Memory B cell (primary cell): ENCODE measurements around the gene RYR1.
"Not testable (repeated sequence)": the region's sequence is repeated elsewhere in the genome, so short reads cannot be mapped to it uniquely, and the experiment has no call there.

ENCODE experiments used
- ATAC-seq: fragments of 150-1000 bp; cut with Tn5 transposase; 2 replicates; pipeline ENCODE4 v1.10.0; 2021; ENCODE audit warnings: low read depth, mild to moderate bottlenecking, moderate library complexity
- DNase-seq, 2 donors: peaks; one replicate each; pipeline ENCODE4 v3.0.0; 2022; ENCODE audit warnings: low spot score in 2 of 2
- H3K27ac Mint-ChIP-seq: one replicate; pipeline ENCODE4 v1.8.0; 2022; ENCODE audit warnings: mild to moderate bottlenecking, moderate library complexity, mixed read lengths
- H3K27me3 Mint-ChIP-seq: one replicate; pipeline ENCODE4 v1.8.0; 2022; ENCODE audit warnings: mixed read lengths
- H3K36me3 Mint-ChIP-seq: one replicate; pipeline ENCODE4 v1.8.0; 2022; ENCODE audit warnings: mild to moderate bottlenecking, mixed read lengths
- H3K4me1 Mint-ChIP-seq: one replicate; pipeline ENCODE4 v1.8.0; 2022; ENCODE audit warnings: mixed read lengths
- H3K4me3 Mint-ChIP-seq: one replicate; pipeline ENCODE4 v1.8.0; 2022; ENCODE audit warnings: mild to moderate bottlenecking, moderate library complexity, mixed read lengths
- H3K9me3 Mint-ChIP-seq: one replicate; pipeline ENCODE4 v1.8.0; 2022; ENCODE audit warnings: mixed read lengths

The RYR1 gene

DNA sequence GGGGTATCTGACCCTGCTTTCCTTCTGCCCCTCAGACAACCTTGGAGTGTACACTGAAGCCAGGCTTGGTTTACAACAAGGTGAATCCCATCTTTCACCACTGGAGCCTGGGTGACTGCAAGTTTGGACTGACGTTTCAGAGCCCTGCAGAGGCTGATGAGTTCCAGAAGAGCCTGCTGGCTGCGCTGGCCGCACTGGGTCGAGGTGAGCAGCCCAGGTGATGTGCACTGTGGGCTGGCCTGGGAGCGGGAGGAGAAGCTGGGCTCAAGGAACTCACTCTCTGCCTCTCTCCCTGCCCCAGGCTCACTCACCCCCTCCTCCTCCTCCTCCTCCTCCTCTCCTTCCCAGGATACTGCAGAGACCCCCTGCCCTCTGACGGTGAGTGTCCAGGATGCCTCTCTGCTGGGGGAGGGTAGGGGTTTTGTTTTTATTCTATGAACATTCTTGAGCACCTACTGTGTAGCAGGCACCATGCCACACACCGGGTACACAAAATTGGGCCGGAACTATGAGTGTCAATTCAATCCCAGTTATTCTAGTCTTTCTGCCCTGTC lies 41.5 kb upstream of the RYR1 start:
- no peak for ATAC-seq
- Mint-ChIP-seq H3K36me3 (peaks cover 3% of the 10 kb centered on the region), H3K27me3 (peaks cover 17% of the 10 kb centered on the region), H3K4me3 (no peak overlapping the region), H3K4me1 (peaks cover 24% of the 10 kb centered on the region), H3K27ac (no peak overlapping the region), H3K9me3 (no peaks in the 10 kb centered on the region)
- no peak for DNase-seq

DNA sequence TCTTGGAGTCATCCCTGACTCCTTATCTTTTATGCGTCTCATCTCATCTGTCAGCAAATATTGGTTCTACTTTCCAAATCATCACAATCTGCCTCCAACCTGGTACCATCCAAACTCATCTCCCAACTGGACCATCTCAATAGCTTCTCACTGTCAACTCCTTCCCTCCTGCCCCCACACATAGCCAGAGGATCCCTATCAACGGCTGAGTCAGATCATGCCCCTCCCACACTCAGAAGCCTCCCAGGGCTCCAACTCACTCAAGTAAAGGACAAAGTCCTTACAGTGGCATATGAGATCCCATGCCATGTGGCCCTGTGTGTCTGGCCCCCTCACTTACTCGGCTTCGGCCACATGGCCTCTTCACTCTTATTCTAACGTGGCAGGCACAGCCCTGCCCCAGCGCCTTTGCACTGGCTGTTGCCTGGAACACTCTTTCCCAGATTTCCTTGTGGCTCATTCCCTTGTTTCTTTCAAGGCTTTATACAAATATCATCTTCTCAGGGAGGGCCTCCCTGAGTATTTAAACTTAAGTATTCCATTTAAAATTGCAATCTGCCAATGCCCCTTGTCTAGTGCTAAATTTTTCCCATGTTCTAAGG lies 40.7 kb upstream of the RYR1 start:
- DNase-seq (no peak), ATAC-seq (no peak)
- H3K4me3 Mint-ChIP-seq = no peak overlapping the region
- no peak overlapping the region for H3K27ac Mint-ChIP-seq
- H3K9me3 Mint-ChIP-seq = no peaks in the 10 kb centered on the region
- H3K36me3 Mint-ChIP-seq = peaks cover 2% of the 10 kb centered on the region
- peaks cover 19% of the 10 kb centered on the region for H3K4me1 Mint-ChIP-seq
- peaks cover 17% of the 10 kb centered on the region for H3K27me3 Mint-ChIP-seq

DNA sequence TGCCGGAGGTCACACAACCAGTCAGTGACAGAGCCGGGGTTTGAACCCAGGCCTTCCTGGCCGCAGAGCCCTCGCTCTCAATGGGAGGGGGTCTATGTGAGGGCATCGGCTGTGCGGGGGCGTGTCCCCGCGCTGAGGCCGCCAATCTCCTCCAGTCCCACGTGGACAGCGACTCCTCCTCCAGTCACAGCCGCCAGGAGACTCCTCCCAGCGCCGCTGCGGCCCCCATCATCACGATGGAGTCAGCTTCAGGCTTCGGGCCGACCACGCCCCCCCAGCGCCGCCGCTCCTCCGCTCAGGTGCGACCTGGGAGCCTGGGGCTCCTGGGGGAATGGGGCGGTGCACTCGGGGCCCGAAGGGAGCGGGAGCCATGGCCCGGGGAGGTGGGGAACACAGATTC lies 39.0 kb upstream of the RYR1 start:
- Mint-ChIP-seq H3K27ac (no peak overlapping the region), H3K4me3 (peak overlapping the region; percentile 59)

DNA sequence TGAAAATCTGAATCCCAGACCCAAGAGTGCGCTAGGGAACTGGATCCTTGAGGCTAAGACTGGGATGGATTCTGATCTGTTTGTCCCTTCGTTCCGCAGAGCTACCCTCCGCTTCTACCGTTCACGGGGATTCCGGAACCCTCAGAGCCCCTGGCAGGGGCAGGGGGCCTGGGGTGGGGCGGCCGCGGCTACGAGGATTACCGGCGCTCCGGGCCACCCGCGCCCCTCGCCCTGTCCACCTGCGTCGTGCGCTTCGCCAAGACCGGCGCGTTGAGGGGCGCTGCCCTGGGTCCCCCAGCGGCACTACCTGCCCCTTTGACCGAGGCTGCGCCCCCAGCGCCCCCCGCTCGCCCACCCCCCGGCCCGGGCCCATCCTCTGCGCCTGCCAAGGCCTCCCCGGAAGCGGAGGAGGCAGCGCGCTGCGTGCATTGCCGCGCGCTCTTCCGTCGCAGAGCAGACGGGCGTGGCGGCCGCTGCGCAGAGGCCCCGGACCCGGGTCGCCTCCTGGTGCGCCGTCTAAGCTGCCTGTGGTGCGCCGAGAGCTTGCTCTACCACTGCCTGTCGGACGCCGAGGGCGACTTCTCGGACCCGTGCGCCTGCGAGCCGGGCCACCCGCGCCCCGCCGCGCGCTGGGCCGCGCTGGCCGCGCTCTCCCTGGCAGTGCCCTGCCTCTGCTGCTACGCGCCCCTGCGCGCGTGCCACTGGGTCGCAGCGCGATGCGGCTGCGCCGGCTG lies 37.9 kb upstream of the RYR1 start:
- Mint-ChIP-seq H3K36me3 (no peaks in the 10 kb centered on the region), H3K4me1 (peaks cover 8% of the 10 kb centered on the region)
- no peak for DNase-seq

More for the DNA sequence above, 39.0 kb upstream of the RYR1 start:
- peaks cover 15% of the 10 kb centered on the region for H3K27me3 Mint-ChIP-seq
- no peaks in the 10 kb centered on the region for H3K9me3 Mint-ChIP-seq
- no peaks in the 10 kb centered on the region for H3K36me3 Mint-ChIP-seq
- peaks cover 13% of the 10 kb centered on the region for H3K4me1 Mint-ChIP-seq
- ATAC-seq (peak; percentile 77), DNase-seq (no peak)

DNA sequence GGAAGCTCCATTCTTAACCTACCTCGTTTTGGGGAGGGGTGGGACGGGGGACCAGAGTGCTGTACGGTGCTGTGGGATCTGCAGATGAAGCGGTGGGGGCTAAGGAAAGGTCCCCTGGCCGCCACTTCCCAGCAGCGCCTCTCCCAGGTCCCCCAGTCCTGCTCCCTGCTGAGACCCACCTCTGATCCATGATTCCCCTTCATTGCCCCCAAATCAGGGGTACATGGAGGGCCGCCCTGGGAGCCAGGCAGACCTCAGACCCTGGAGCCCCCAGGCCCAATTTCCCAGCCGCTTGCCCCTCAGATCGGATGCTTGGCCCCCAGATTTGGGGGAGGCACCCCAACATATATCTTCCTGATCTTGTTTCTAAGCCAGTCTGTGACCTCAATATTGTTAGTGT lies 34.4 kb upstream of the RYR1 start:
- no peak overlapping the region for H3K4me3 Mint-ChIP-seq
- H3K9me3 Mint-ChIP-seq = no peaks in the 10 kb centered on the region

More for the DNA sequence above, 37.9 kb upstream of the RYR1 start:
- peaks cover 14% of the 10 kb centered on the region for H3K27me3 Mint-ChIP-seq
- ATAC-seq = peak; percentile 67
- peak overlapping the region; percentile 59 for H3K4me3 Mint-ChIP-seq
- no peaks in the 10 kb centered on the region for H3K9me3 Mint-ChIP-seq
- H3K27ac Mint-ChIP-seq = no peak overlapping the region

DNA sequence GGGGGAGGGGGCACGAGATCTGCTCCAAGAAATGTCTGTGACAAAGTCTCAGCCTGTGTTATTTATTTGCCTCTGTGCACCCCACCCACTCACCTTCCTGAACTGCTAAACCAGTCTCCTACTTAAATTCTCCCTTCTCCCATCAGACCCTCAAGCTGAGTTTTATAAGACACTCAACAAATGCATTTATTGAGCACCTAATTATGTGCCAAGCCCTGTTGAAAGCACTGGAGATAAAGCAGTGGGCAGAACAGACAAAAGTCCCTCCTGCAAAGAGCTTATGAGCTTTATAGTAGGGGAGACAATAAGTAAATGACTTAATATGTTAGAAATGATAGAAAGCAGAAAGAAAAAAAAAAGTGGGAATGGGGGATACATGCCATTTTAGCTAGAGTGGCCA lies 34.0 kb upstream of the RYR1 start:
- Mint-ChIP-seq H3K4me3 (no peak overlapping the region), H3K9me3 (no peaks in the 10 kb centered on the region), H3K4me1 (peaks cover 13% of the 10 kb centered on the region), H3K27ac (no peak overlapping the region), H3K36me3 (no peaks in the 10 kb centered on the region), H3K27me3 (peaks cover 12% of the 10 kb centered on the region)
- DNase-seq (no peak), ATAC-seq (no peak)

More for the DNA sequence above, 34.4 kb upstream of the RYR1 start:
- H3K27me3 Mint-ChIP-seq = peaks cover 12% of the 10 kb centered on the region
- DNase-seq (no peak), ATAC-seq (no peak)
- H3K27ac Mint-ChIP-seq = no peak overlapping the region
- peaks cover 12% of the 10 kb centered on the region for H3K4me1 Mint-ChIP-seq
- H3K36me3 Mint-ChIP-seq = no peaks in the 10 kb centered on the region

DNA sequence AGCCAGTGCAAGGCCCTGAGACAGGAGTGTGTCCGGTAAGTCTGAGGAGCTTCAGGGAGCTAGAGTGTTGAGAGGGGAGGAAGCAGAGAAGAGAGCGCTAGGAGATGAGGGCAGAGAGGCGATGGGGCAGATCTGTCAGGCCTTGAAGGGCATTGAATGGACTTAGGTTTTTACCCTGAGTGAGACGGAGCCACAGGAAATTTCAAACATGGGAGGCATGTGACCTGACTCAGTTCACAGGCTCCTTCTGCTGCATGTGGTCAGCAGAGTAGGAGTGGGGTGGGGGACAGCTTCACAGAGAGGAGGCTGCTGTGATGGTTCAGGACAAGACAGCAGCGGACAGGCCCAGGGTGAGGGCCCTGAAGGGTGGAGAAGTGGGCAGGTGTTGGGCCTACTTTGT lies 33.1 kb upstream of the RYR1 start:
- Mint-ChIP-seq H3K4me1 (peaks cover 7% of the 10 kb centered on the region), H3K27me3 (peaks cover 12% of the 10 kb centered on the region), H3K4me3 (no peak overlapping the region), H3K27ac (no peak overlapping the region), H3K9me3 (no peaks in the 10 kb centered on the region), H3K36me3 (peaks cover 3% of the 10 kb centered on the region)
- no peak for DNase-seq
- ATAC-seq = no peak

DNA sequence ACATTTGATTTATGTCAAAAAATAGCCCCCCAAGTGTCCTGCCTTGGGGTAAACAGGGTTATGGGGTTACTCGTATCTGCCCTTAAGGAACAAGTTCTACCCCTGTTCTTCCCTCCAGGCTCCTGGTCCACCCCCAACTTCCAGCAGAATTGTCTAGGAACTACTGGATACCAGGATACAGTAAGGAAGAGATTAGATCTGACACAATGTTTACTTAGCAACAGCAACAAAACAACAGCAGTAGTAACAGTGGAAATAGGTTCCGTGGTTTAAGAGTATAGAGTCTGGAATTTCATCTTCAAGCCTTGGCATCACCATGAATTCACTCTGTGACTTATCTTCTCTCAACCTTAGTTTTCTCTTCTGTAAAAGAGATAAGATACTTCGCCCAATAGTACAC lies 32.3 kb upstream of the RYR1 start:
- ATAC-seq = no peak
- H3K36me3 Mint-ChIP-seq = peaks cover 4% of the 10 kb centered on the region
- no peaks in the 10 kb centered on the region for H3K9me3 Mint-ChIP-seq
- H3K4me1 Mint-ChIP-seq = peaks cover 7% of the 10 kb centered on the region
- no peak overlapping the region for H3K4me3 Mint-ChIP-seq
- DNase-seq = no peak
- peaks cover 12% of the 10 kb centered on the region for H3K27me3 Mint-ChIP-seq
- no peak overlapping the region for H3K27ac Mint-ChIP-seq

DNA sequence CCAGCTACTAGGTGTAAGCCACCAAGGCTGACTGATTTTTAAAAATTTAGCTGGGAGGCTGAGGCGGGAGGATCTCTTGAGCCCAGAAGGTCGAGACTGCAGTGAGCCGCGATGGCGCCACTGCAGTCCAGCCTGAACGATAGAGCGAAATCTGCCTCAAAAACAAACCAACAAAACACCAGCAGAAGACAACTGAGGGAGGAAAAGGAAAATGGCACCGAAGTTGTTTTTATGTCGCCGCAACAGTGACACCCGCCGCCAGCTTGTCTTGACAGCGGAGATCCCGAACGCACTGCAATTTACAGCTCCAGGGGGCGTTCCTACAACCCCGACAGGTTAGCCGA lies 30.9 kb upstream of the RYR1 start:
- DNase-seq = no peak
- H3K27me3 Mint-ChIP-seq = peaks cover 8% of the 10 kb centered on the region
- peaks cover 7% of the 10 kb centered on the region for H3K36me3 Mint-ChIP-seq

DNA sequence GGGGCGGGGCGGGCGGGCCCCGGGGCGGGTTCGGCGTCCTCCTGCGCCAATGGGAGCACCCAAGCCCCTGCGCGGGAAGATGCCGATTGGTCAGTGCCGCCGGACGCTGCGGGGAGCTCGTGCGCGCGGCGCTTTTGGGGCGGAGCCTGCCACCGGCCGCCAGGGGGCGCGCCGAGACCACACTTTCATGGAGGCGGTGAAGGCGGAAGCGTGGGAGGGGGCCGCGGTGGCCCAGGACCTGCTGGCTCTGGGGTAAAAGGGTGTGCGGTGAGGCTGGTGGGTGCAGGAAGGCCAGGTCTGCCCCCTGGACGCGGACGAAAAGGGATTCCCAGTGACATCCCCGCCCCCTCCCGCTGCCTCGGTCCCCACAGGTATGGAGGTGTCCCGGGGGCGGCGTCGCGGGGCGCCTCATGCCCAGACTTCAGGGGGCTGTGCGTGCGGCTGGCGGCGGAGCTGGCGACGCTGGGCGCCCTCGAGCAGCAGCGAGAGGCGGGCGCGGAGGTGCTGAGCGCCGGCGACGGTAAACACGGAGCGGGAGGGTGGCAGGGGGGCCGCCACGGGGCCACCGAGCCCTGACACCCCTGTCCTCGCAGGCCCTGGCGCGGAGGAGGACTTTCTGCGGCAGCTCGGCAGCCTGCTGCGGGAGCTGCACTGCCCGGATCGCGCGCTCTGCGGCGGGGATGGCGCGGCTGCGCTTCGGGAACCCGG lies 30.4 kb upstream of the RYR1 start, which contains the start of gene FAM98C:
Gene FAM98C, plus strand, starts transcription at position 127 of the 708 bp plus-strand sequence. Its CDS starts 61 bp downstream, at position 188.
- H3K27ac Mint-ChIP-seq = peak within 1 kb of the TSS; percentile 91
- DNase-seq = peak; percentile 98
- ATAC-seq = peak; percentile 94
- peaks cover 8% of the 10 kb centered on the region for H3K27me3 Mint-ChIP-seq
- peaks cover 7% of the 10 kb centered on the region for H3K4me1 Mint-ChIP-seq
- H3K4me3 Mint-ChIP-seq = peak within 1 kb of the TSS; percentile 91
- H3K9me3 Mint-ChIP-seq = no peaks in the 10 kb centered on the region
- peaks cover 7% of the 10 kb centered on the region for H3K36me3 Mint-ChIP-seq

More for the DNA sequence above, 30.9 kb upstream of the RYR1 start:
- Mint-ChIP-seq H3K9me3 (no peaks in the 10 kb centered on the region), H3K27ac (peak overlapping the region; percentile 91), H3K4me3 (peak overlapping the region; percentile 91), H3K4me1 (peaks cover 7% of the 10 kb centered on the region)
- no peak for ATAC-seq

DNA sequence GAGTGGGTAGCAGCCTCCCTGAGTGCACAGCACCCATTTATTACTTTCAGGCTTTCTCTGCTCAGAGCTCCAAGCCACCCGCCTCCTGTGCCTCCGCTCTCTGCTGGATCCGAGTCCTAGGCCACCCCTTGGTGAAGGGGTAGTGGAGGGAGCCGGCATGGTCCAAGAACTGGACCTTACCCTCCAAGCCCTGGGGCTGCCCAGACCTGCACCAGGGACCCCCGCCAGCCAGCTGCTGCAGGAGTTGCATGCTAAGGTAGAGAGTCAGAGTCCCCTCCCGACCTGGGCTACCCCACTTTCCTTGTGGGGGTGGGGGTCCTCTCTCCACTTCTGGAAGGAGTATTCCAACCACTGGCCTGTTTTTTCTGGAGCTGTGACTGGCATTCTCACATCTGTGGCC lies 28.6 kb upstream of the RYR1 start:
- Mint-ChIP-seq H3K27me3 (peaks cover 3% of the 10 kb centered on the region), H3K27ac (no peak overlapping the region), H3K4me3 (peak overlapping the region; percentile 29), H3K9me3 (no peaks in the 10 kb centered on the region), H3K4me1 (peaks cover 7% of the 10 kb centered on the region), H3K36me3 (peaks cover 10% of the 10 kb centered on the region)
- no peak for ATAC-seq
- DNase-seq = no peak

DNA sequence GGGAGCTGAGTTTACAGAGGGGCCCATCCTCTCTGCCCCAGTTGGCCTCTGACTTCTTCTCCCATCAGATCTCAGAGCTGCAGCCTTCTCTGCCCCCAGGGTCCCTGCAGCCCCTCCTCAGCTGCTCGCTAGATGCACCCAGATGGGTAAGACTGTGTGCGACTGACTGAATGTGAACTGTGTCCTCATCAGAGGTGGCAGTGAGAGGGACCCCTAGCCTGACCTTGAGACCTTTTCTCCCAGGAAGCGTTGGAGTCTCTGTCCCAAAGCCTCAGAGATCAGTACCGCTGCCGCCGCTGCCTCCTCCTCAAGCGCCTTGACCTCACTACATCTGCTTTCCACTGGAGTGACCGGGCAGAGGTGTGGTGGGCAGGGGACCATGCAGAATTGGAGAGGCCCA lies 28.2 kb upstream of the RYR1 start:
- peak overlapping the region; percentile 29 for H3K4me3 Mint-ChIP-seq
- no peak for DNase-seq
- peaks cover under 1% of the 10 kb centered on the region for H3K27me3 Mint-ChIP-seq
- no peak overlapping the region for H3K27ac Mint-ChIP-seq
- peaks cover 7% of the 10 kb centered on the region for H3K4me1 Mint-ChIP-seq
- ATAC-seq = no peak
- peaks cover 10% of the 10 kb centered on the region for H3K36me3 Mint-ChIP-seq
- H3K9me3 Mint-ChIP-seq = no peaks in the 10 kb centered on the region

DNA sequence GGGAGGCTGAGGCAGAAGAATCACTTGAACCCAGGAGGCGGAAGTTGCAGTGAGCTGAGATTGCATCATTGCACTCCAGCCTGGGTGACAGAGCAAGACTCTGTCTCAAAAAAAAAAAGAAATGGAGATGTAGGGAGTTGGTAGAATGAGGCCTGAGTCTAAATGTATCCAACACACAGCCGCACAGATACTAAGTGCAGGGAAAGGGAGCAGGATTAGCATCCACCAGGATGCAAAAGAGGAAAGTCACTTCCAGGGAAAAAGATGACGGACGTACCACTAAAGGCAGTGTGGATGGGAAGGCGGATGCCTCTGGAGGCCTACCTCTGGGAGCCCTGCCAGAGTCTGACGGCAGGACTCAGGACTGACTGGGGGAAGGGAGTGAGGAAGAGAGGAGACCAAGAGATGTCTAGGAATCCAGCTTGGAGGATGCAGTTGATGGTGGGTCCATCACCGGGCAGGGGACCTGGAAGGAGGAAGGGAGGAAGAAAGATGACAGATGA lies 23.8 kb upstream of the RYR1 start:
- no peak for ATAC-seq
- no peaks in the 10 kb centered on the region for H3K4me1 Mint-ChIP-seq

DNA sequence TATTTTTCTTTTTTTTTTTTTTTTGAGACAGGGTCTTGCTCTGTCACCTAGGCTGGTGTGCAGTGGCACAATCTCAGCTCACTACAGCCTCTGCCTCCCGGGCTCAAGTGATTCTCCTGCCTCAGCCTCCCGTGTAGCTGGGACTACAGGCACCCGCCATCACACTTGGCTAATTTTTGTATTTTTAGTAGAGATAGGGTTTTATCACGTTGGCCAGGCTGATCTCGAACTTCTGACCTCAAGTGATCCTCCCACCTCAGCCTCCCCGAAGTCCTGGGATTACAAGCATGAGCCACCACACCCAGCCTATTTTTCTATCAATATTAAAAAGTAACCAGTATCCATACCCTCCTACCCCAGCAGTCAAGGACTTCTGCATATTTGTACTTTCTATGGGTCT lies 23.1 kb upstream of the RYR1 start:
- H3K27ac Mint-ChIP-seq = not testable (repeated sequence)

More for the DNA sequence above, 23.8 kb upstream of the RYR1 start:
- no peaks in the 10 kb centered on the region for H3K9me3 Mint-ChIP-seq
- H3K27me3 Mint-ChIP-seq = no peaks in the 10 kb centered on the region
- DNase-seq = no peak
- H3K36me3 Mint-ChIP-seq = peaks cover 10% of the 10 kb centered on the region
- no peak overlapping the region for H3K4me3 Mint-ChIP-seq
- no peak overlapping the region for H3K27ac Mint-ChIP-seq

More for the DNA sequence above, 23.1 kb upstream of the RYR1 start:
- H3K4me3 Mint-ChIP-seq, H3K36me3 Mint-ChIP-seq, DNase-seq, H3K4me1 Mint-ChIP-seq, H3K9me3 Mint-ChIP-seq, ATAC-seq, H3K27me3 Mint-ChIP-seq: not testable (repeated sequence)
